ENCODE data around the gene LDAH. TPM values are rescaled to one million over a fixed set of nuclear protein-coding genes. Genes with fewer than 3 reads are reported as not detected.

The LDAH gene
- total RNA-seq, 1 donor from 2014 or later: 18.3 TPM

DNA sequence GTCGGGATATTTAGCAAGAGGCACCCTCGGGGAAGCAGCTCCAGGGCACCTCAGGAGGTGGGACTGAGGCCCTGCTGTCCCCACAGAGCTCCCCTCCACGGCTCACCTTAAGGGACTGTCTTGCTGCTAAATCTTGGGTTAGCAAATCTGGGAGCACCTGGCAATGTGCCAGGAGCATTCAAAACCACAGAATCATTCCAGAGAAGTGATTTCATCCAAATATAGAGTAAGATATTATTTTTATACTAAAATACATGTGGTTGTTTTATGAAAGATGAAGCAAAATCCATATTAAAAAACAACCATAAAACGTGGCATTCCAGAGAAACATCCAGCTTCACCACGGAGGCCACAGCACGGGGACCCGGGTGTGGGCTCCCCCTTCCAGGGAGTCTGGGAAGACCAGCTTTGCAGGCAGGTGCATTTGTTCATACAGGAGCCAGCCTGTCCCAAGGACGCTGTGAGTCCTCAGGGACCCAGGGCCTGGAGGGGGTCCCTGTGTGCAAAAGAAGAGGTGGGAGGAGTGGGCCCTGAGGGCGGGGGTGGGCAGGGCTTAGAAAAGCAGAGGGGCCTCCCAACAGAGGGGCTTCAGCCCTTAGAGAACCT lies 188.3 kb downstream of the LDAH start:
- ATAC-seq: no peak

More for the DNA sequence above, 188.3 kb downstream of the LDAH start:
- intact Hi-C loops (cut with DNase I): no loop called here
- DNase-seq (ENCODE audit: low spot score): no peak

Other genes with a start within 250 kb of the LDAH start
- 23.2 TPM for gene HS1BP3, start 172.0 kb downstream of the LDAH start, total RNA-seq
- 7.6 TPM for gene GDF7, start 156.0 kb downstream of the LDAH start, total RNA-seq
- gene APOB, start 221.0 kb upstream of the LDAH start, total RNA-seq: 2.9 TPM